PC-9 (cell line): ENCODE results near the gene ESRRG. TPM values are rescaled to one million over a fixed set of nuclear protein-coding genes. Genes with fewer than 3 reads are reported as not detected.

ENCODE experiments used
- BruUV-seq: library from RNA; stranded (reverse); fragments of 400-500 nt; replicated peaks from 2 replicates; lab custom pipeline; 2021; lab: Mats Ljungman, UMichigan
- CTCF ChIA-PET: fragments of 300-600 bp; sonication (Branson Sonifier 250); formaldehyde crosslinking; loops from one replicate; lab custom pipeline; 2022; ENCODE audit warnings: antibody characterized with exemption; lab: Charles Lee
- POLR2A ChIA-PET: fragments of 300-600 bp; sonication (Branson Sonifier 250); formaldehyde crosslinking; loops from one replicate; lab custom pipeline; 2022; ENCODE audit warnings: antibody characterized with exemption; ENCODE audit not compliant: unreplicated experiment; lab: Charles Lee
- DNase-seq, 2 experiments: peaks; one replicate each; pipeline versions ENCODE4 v3.0.0 to v3.0.0-alpha.2; 2015 to 2022; ENCODE audit warnings: mixed read lengths in 1 of 2
- H2AFZ ChIP-seq: fragments of 200-600 bp; sonication (generic); 2 replicates; pipeline ENCODE4 v1.8.1; 2017; ENCODE audit warnings: antibody characterized with exemption
- H3F3A ChIP-seq: fragments of 200-600 bp; sonication (generic); 2 replicates; pipeline ENCODE4 v1.8.1; 2017; ENCODE audit warnings: antibody characterized with exemption, mild to moderate bottlenecking, low read depth; ENCODE audit not compliant: insufficient read depth
- H3K27ac ChIP-seq: fragments of 200-600 bp; sonication (generic); 2 replicates; pipeline ENCODE4 v1.6.1; 2016; ENCODE audit warnings: mixed run types
- H3K27me3 ChIP-seq: fragments of 200-600 bp; sonication (generic); 2 replicates; pipeline ENCODE4 v1.6.1; 2016; ENCODE audit warnings: low read depth, mixed run types; ENCODE audit not compliant: insufficient read depth
- H3K36me3 ChIP-seq: fragments of 200-600 bp; sonication (generic); 2 replicates; pipeline ENCODE4 v1.6.1; 2016; ENCODE audit warnings: low read depth, mixed run types
- H3K4me1 ChIP-seq: fragments of 200-600 bp; sonication (generic); replicated peaks from 2 replicates; pipeline ENCODE4 v1.6.1; 2016; ENCODE audit warnings: mixed run types; ENCODE audit not compliant: insufficient read depth
- H3K4me2 ChIP-seq: fragments of 200-600 bp; sonication (generic); 2 replicates; pipeline ENCODE4 v1.6.1; 2017; ENCODE audit warnings: mixed run types
- H3K4me3 ChIP-seq: fragments of 200-600 bp; sonication (generic); 2 replicates; pipeline ENCODE4 v1.6.1; 2016; ENCODE audit warnings: mixed run types
- H3K79me2 ChIP-seq: fragments of 200-600 bp; sonication (generic); 2 replicates; pipeline ENCODE4 v1.6.1; 2017; ENCODE audit warnings: low read depth, mixed run types
- H3K9me2 ChIP-seq: fragments of 200-600 bp; sonication (generic); 2 replicates; pipeline ENCODE4 v1.8.1; 2017; ENCODE audit warnings: mild to moderate bottlenecking; ENCODE audit not compliant: insufficient read depth
- H3K9me3 ChIP-seq: fragments of 200-600 bp; sonication (generic); 2 replicates; pipeline ENCODE4 v1.8.1; 2016; ENCODE audit warnings: low read depth; ENCODE audit not compliant: insufficient read depth
- H4K20me1 ChIP-seq: fragments of 200-600 bp; sonication (generic); 2 replicates; pipeline ENCODE4 v1.8.1; 2017; ENCODE audit not compliant: insufficient read depth
- CTCF ChIP-seq: fragments of 200-600 bp; sonication (generic); conservative IDR thresholded peaks from 2 replicates; pipeline ENCODE4 v1.6.1; 2017; ENCODE audit warnings: mixed run types, antibody characterized with exemption, mild to moderate bottlenecking, moderate library complexity
- EZH2 ChIP-seq: fragments of 200-600 bp; sonication (generic); IDR thresholded peaks from 2 replicates; pipeline ENCODE4 v1.8.0; 2017; ENCODE audit warnings: antibody characterized with exemption, low read depth
- intact Hi-C: fragments of 100-400 bp; cut with micrococcal nuclease; formaldehyde crosslinking; loops from one replicate; pipeline ENCODE4 v1.10.0; 2022; ENCODE audit not compliant: unreplicated experiment
- total RNA-seq: library from RNA; stranded (reverse); gene quantifications from 2 replicates; pipeline ENCODE4 v1.2.3, GENCODE V29; 2021

Gene ESRRG
- total RNA-seq, 1 experiment from 2014 or later, result not detected

DNA sequence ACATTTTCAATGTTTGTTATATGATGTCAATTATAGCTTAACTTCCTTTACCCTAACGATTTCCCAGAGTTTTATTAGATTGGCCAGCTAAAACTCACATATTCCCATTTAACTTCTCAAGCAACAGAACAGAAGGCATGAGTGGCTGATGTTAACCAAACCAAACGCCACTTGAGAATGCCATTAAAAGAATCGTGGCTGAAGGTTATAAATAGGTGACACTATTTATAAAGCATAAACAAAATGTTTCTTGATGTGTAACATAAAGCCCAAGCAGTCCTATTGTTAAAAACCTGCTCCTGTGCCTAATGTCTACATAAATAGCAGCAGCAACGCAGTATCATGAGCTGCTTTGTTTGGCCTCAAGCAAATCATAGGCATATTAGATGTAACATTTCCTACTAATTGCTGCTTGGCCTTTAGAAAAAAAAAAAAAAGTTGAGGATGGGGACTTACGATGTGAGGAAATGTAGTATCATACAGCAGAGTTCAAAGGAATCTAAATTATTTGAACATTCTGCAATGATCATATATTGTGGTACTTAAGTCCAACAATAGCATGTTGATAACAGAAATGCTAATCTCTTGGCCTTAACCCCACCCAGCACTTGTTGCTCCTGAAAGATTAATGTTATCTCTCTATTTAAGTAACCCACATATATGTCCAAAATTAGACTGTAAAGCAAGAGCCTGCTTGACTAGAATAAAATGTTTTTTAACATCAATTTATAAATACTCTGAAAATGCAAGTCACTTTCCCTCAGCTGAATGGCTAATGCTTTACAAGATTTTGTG lies 106.0 kb downstream of the ESRRG start:
- no peaks in the 10 kb centered on the region for H3K4me1 ChIP-seq
- H3K27me3 ChIP-seq, result no peaks in the 10 kb centered on the region
- intact Hi-C loops, result no loop called here
- no peak for DNase-seq
- H3K79me2 ChIP-seq, result no peaks in the 10 kb centered on the region
- POLR2A ChIA-PET, result no interaction called here
- no TSS peak for BruUV-seq
- no peaks in the 10 kb centered on the region; the same call in 1 of the 2 replicates for H3K9me2 ChIP-seq
- H3K36me3 ChIP-seq, result no peaks in the 10 kb centered on the region
- no peaks in the 10 kb centered on the region for H3F3A ChIP-seq
- no peak for TF ChIP-seq EZH2
- TF ChIP-seq CTCF, result no peak
- no peak overlapping the region for H2AFZ ChIP-seq
- no peaks in the 10 kb centered on the region for H4K20me1 ChIP-seq
- H3K4me2 ChIP-seq, result no peak overlapping the region
- H3K27ac ChIP-seq, result no peak overlapping the region
- CTCF ChIA-PET, result no interaction called here
- H3K4me3 ChIP-seq, result no peak overlapping the region
- H3K9me3 ChIP-seq, result no peaks in the 10 kb centered on the region

- intact Hi-C loops, result no loop called here
- Histone ChIP-seq H3F3A (no peaks in the 10 kb centered on the region), H4K20me1 (no peaks in the 10 kb centered on the region), H3K27ac (no peak overlapping the region), H3K79me2 (no peaks in the 10 kb centered on the region), H3K9me2 (no peaks in the 10 kb centered on the region; the same call in 1 of the 2 replicates), H3K4me3 (no peak overlapping the region), H3K4me1 (no peaks in the 10 kb centered on the region), H3K4me2 (no peak overlapping the region), H3K36me3 (no peaks in the 10 kb centered on the region), H3K9me3 (no peaks in the 10 kb centered on the region), H3K27me3 (no peaks in the 10 kb centered on the region), H2AFZ (no peak overlapping the region)
- DNase-seq, result no peak
- BruUV-seq, result no TSS peak
- TF ChIP-seq CTCF (no peak), EZH2 (no peak)
- ChIA-PET CTCF (no interaction called here), POLR2A (interaction anchor here (0.6 kb wide), 1 partner anchor 58 kb away, joined by 7 read pairs; no protein-coding TSS in a partner anchor)
These were observed 106.8 kb downstream of the ESRRG start for GRCh38 chr1:216616425-216616824.

DNA sequence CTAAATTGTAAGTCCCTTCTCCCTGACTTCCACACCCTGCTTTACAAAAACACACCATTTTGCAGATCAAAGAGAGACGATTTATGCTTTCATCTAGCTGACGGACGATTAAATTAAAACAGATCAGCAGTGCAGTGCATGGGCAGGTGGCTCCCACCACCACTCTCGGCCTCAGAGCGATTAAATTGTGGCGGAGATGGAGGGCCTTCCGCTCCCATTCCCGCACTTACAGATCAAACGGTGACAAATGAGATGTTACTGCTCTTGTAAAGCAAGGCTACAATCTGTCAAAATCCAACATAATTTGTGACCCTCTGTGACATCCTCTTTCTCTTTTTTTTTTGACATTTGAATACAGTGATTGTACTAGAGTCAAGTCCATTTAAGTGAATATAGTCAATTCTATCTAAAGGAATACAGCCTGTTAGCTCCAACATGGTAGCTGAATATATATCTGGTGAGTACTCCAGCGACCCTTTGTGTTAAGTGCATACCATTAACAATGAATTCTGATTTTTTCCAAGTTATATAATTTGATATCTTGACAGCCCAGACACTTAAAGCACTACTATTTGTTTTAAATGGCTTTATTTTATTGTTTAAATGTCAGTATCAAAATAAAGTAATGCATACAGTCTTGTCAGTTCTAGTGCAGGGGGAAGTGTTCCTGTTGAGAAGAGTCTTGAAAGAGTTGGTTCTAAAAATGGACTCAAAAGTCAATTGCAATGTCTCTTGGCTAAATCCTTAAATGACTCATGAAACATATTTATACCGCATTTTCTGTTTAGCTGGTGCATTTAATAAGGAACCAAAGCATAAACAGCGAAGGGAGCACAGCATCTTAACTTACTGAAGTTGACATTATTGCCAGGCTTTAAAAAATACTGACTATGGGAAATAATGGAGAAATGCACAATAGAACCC lies 109.0 kb downstream of the ESRRG start:
- no peaks in the 10 kb centered on the region; the same call in 1 of the 2 replicates for H3K9me2 ChIP-seq
- no peaks in the 10 kb centered on the region for H3K9me3 ChIP-seq
- H3K36me3 ChIP-seq, result no peaks in the 10 kb centered on the region
- H3F3A ChIP-seq, result no peaks in the 10 kb centered on the region
- no TSS peak for BruUV-seq
- H4K20me1 ChIP-seq, result no peaks in the 10 kb centered on the region
- no peak overlapping the region for H3K4me2 ChIP-seq
- ChIA-PET CTCF (no interaction called here), POLR2A (no interaction called here)
- no peak for DNase-seq
- H3K79me2 ChIP-seq, result no peaks in the 10 kb centered on the region
- TF ChIP-seq CTCF, result no peak
- no peak for TF ChIP-seq EZH2
- no peaks in the 10 kb centered on the region for H3K27me3 ChIP-seq
- intact Hi-C loops, result no loop called here
- no peak overlapping the region for H3K4me3 ChIP-seq
- no peak overlapping the region for H3K27ac ChIP-seq
- no peak overlapping the region for H2AFZ ChIP-seq
- no peaks in the 10 kb centered on the region for H3K4me1 ChIP-seq
